ENCODE data around the gene NCOA7. TPM values are rescaled to one million over a fixed set of nuclear protein-coding genes. Genes with fewer than 3 reads are reported as not detected.

The NCOA7 gene
- total RNA-seq, 2 experiments from 2014 or later, result 58.1 to 58.5 TPM

DNA sequence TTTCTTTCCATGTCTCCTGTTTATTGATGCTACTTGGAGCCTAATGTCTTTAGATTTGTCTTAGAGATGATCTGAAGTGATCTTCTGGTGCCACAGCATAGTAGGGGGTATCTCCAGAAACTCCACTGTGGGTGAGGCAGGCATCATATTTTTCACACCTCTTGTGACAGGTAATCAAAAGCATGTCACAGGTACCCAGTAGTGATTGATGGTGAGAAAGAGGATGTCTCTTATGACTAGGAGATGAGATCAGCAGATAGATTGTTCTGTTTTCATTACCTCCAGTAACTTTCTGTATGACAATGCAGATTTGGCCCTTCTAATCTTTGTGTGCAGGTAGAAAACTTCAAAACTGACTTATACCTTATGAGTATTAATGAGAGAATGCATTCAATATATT, 13.5 kb downstream of the NCOA7 start:
- POLR2A ChIA-PET, result interaction anchor here (0.7 to 1.4 kb wide), 2 partner anchors 14 to 382 kb away, joined by 3 to 5 read pairs; no protein-coding TSS in a partner anchor
- CTCF ChIA-PET, result interaction anchor here (0.6 kb wide), 1 partner anchor 12 kb away, joined by 3 read pairs; no protein-coding TSS in a partner anchor

DNA sequence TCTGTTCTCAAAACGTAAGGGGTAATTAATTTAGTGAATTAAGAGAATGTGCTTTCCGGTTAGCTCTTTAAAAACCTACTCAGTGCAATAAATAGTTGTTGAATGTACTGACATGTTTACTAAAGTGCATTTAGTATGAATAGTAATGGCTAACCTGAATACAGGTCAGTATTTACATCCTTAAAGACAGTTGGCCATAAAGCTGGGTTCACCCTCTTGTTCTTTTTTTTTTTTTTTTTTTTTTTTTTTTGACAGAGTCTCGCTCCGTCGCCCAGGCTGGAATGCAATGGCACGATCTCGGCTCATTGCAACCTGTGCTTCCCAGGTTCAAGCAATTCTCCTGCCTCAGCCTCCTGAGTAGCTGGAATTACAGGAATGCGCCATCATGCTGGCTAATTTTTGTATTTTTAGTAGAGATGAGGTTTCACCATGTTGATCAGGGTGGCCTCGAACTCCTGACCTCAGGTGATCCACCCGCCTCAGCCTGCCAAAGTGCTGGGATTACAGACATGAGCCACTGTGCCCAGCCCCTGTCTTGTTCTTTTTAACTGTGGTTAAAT, 14.2 kb downstream of the NCOA7 start:
- ChIA-PET POLR2A (interaction anchor here (1.4 kb wide), 1 partner anchor 15 kb away, joined by 5 read pairs; no protein-coding TSS in a partner anchor), CTCF (interaction anchor here (0.6 kb wide), 1 partner anchor 11 kb away, joined by 3 read pairs; no protein-coding TSS in a partner anchor)

GRCh38 chr6:125806813-125807212, 16.1 kb downstream of the NCOA7 start:
- CTCF ChIA-PET, result interaction anchor here (1.1 to 2.3 kb wide), 2 partner anchors 12 to 16 kb away, joined by 3 to 7 read pairs; partner anchors contain the start of gene NCOA7
- POLR2A ChIA-PET, result interaction anchor here (1.0 to 1.5 kb wide), 2 partner anchors 15 to 17 kb away, joined by 3 read pairs; partner anchors contain the start of gene NCOA7

DNA sequence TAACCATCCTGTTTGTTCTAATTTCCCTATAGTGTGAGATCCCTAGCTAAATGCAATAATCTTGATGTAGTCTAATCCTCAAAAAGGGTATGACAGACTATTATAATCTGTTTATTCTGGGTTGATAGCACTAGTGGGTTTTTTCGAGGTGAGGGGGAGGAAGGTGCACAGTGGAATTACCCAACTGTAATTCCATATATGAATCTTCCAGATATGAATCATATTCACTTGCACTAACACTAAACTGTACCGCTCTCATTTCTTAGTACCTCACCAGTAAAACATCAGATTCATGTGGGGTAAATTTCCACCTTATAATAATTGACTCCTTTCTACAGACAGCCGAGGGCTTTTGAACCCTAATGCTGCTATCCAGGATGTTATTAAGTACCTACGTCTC, 16.5 kb downstream of the NCOA7 start:
- CTCF ChIA-PET, result interaction anchor here (1.1 to 2.3 kb wide), 2 partner anchors 13 to 16 kb away, joined by 3 to 7 read pairs; partner anchors contain the start of gene NCOA7
- POLR2A ChIA-PET, result interaction anchor here (1.0 to 1.5 kb wide), 2 partner anchors 16 to 17 kb away, joined by 3 read pairs; partner anchors contain the start of gene NCOA7

DNA sequence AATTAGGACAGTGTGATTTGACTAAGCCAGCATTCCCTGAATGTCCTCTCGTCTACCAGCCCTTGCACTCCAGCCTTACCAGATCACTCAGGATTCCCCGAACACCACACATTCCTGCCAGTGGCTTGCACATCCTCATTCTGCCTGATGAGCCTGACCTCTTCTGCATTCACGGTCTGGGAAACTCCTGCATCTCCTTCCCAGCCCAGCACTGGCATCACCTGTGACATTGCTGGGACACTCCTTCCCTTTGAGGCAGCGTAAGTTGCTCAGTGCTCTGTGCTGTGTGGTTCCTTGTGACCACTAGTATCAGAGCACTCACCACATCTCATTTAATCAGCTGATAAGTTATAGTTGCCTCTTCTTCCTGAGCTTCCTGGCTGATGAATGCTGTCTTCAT, 17.3 kb downstream of the NCOA7 start:
- ChIA-PET POLR2A (no interaction called here), CTCF (interaction anchor here (2.3 kb wide), 1 partner anchor 14 kb away, joined by 7 read pairs; no protein-coding TSS in a partner anchor)

DNA sequence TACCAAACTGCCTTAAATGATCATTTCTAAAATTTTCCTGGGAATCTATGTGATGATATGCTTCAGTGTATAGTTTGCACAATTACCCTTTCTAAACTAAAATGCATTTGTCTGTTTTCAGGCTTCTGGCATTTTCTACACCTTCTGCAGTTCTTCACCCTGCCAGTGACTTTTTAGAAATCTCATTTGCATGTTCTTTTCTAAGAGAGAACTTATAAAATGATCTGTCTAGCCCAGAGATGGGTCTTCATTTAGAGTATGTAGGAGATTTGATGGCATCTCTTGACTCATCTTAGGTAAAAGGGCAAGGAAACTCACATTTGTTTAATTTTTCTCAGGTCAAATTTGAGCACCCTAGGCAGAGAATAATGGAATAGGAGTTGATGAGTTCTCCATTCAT, 17.8 kb downstream of the NCOA7 start:
- ChIA-PET CTCF (interaction anchor here (2.3 kb wide), 1 partner anchor 14 kb away, joined by 7 read pairs; no protein-coding TSS in a partner anchor), POLR2A (no interaction called here)

GRCh38 chr6:125809570-125810170, 18.9 kb downstream of the NCOA7 start:
- ChIA-PET CTCF (no interaction called here), POLR2A (no interaction called here)

GRCh38 chr6:125810445-125810844, 19.7 kb downstream of the NCOA7 start:
- ChIA-PET POLR2A (no interaction called here), CTCF (no interaction called here)

GRCh38 chr6:125811259-125811658, 20.5 kb downstream of the NCOA7 start:
- ChIA-PET POLR2A (no interaction called here), CTCF (interaction anchor here (1.5 kb wide), 1 partner anchor 145 kb away, joined by 4 read pairs; no protein-coding TSS in a partner anchor)

DNA sequence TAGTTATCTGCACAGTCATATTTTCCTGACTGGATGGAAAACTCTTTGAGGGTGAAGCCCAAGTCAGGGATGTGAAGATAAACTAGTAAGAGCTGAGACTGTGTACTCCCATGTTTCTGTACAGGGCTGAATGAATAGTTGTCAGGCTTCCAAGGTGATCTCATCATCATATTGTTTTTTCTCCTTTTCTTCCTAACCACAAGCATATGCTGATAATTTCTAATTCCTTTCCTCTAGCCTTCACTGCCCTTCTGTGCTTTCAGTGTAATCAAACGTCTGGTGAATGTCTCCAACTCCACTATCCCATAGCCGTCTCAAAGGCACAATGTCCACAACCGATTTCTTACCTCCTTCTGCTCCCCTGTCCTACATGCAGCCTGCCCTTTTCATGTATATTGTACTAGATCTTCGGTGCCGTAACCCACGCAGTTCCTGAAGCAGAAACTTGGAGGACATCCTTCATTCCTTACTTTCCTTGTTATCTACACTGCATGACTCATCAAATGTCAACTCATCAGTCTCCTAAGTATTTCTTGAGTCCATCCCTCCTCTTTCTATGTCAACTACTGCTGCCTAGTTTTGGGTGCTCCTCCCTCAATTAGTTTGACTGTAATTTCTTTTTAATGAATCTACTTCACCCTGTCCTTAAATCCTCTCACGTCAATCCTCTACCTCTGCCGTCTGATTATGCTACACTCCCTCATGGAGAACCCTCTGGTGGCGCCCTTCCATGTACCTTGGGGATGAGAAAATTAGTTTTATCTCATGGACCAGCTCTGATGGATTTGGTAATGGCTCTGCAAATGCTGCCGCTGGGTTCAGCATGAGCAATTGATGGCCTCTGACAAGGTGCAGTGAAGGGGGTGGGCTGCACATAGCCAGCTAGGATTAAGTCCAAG, 21.9 kb downstream of the NCOA7 start:
- ChIA-PET POLR2A (no interaction called here), CTCF (interaction anchor here (0.9 to 1.5 kb wide), 2 partner anchors 71 to 143 kb away, joined by 4 read pairs; no protein-coding TSS in a partner anchor)

- CTCF ChIA-PET, result interaction anchor here (0.7 kb wide), 1 partner anchor 37 kb away, joined by 3 read pairs; no protein-coding TSS in a partner anchor
- POLR2A ChIA-PET, result no interaction called here
Measured at GRCh38 chr6:125814481-125814880, 23.7 kb downstream of the NCOA7 start.

GRCh38 chr6:125815080-125815910, 24.5 kb downstream of the NCOA7 start:
- ChIA-PET POLR2A (no interaction called here), CTCF (interaction anchor here (0.6 kb wide), 1 partner anchor 11 kb away, joined by 3 read pairs; no protein-coding TSS in a partner anchor)

DNA sequence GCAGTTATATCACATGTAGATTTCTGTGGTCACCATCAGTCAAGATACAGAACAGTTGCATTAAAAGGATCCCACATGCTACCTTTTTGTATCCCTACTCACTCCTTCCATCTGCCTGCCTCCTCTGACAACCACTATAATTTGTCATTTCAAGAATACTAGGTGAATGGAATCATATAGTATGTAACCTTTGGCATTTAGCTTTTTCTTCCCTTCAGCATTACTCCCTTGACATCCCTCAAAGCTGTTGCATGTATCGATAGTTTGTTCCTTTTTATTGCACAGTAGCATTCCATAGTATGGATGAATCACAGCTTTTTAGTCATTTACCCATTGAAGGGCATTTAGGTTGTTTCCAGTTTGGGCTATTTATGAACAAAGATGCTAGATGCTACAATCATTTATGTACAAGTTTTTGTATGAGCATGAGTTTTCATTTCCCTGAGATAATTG, 26.1 kb downstream of the NCOA7 start:
- ChIA-PET POLR2A (no interaction called here), CTCF (no interaction called here)

GRCh38 chr6:125818225-125818657, 27.5 kb downstream of the NCOA7 start:
- ChIA-PET POLR2A (interaction anchor here (0.7 kb wide), 1 partner anchor 166 kb away, joined by 4 read pairs; no protein-coding TSS in a partner anchor), CTCF (interaction anchor here (0.6 kb wide), 1 partner anchor 23 kb away, joined by 5 read pairs; no protein-coding TSS in a partner anchor)

- CTCF ChIA-PET, result no interaction called here
Measured at GRCh38 chr6:125818772-125819260, 28.1 kb downstream of the NCOA7 start.

GRCh38 chr6:125819535-125820326, 29.0 kb downstream of the NCOA7 start:
- ChIA-PET POLR2A (no interaction called here), CTCF (no interaction called here)

More at GRCh38 chr6:125818772-125819260, 28.1 kb downstream of the NCOA7 start:
- POLR2A ChIA-PET, result no interaction called here

DNA sequence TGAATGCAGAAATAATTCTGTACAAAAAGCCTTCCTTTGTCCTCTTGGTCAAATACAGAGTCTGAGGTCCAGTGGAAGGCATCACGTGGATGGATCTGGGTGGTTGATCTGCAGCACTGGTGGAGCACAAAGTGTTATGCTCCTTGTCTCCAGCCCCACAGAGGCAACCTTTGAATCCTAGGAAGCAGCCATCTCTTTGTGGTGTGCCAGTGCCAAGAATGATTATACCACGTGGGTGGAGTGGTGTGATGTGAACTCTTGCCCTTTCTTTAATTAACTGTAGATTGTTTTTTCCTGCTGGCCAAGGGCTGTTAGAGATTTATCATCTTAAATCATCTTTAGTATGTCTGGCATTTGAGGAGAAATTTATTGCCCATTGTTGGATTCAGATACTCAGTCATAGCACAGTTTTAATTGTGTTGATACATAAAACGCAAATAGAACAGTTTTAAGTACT, 31.1 kb downstream of the NCOA7 start:
- ChIA-PET CTCF (no interaction called here), POLR2A (no interaction called here)

All from activated CD8-positive, alpha-beta memory T cell treated with anti-CD3 and anti-CD28 coated beads for 36 hours (primary cell).